ENCODE data around the gene PLK2.
A peak's percentile ranks its signal among the peaks of the same experiment; 100 is the strongest.

PLK2 gene

DNA sequence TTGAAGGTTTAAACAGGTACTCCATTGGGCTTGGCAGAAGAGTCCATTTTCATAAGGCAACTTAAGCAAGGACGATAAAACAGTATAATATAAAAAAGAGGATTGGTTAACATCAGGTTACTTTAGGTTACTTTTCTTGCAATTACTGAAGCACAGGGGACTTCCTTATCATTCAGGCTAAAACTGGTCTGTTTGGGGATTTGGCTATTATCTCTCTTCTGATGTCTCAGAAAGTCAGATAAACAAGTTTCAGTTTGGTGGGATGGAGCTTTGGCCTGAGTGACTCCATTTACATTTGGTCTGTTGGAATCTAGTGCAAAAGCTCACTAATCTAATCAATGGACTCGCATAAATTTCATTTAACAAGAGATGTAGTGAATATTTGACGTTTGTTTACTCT, 39.3 kb upstream of the PLK2 start:
- Histone ChIP-seq H2AFZ (ENCODE audit: low read depth, low read length) (no peak overlapping the region), H3K27ac (ENCODE audit: low read length) (no peak overlapping the region), H3K36me3 (replicated peaks; ENCODE audit: low read depth, low read length) (no peaks in the 10 kb centered on the region), H3K9ac (ENCODE audit: low read length) (no peak overlapping the region), H3K4me1 (ENCODE audit: low read length) (no peaks in the 10 kb centered on the region), H3K79me2 (ENCODE audit: low read length) (no peaks in the 10 kb centered on the region), H3K27me3 (ENCODE audit: low read depth, low read length) (no peaks in the 10 kb centered on the region), H3K9me3 (ENCODE audit: insufficient read depth, low read length) (no peaks in the 10 kb centered on the region), H3K4me2 (ENCODE audit: low read length) (no peak overlapping the region), H4K20me1 (ENCODE audit: insufficient read depth, low read length) (no peaks in the 10 kb centered on the region), H3K4me3 (ENCODE audit: low read length) (no peak overlapping the region)
- TF ChIP-seq, protein P1, sequence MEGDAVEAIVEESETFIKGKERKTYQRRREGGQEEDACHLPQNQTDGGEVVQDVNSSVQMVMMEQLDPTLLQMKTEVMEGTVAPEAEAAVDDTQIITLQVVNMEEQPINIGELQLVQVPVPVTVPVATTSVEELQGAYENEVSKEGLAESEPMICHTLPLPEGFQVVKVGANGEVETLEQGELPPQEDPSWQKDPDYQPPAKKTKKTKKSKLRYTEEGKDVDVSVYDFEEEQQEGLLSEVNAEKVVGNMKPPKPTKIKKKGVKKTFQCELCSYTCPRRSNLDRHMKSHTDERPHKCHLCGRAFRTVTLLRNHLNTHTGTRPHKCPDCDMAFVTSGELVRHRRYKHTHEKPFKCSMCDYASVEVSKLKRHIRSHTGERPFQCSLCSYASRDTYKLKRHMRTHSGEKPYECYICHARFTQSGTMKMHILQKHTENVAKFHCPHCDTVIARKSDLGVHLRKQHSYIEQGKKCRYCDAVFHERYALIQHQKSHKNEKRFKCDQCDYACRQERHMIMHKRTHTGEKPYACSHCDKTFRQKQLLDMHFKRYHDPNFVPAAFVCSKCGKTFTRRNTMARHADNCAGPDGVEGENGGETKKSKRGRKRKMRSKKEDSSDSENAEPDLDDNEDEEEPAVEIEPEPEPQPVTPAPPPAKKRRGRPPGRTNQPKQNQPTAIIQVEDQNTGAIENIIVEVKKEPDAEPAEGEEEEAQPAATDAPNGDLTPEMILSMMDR (IDR thresholded peaks at IDR 0.05; ENCODE audit: low read depth, low read length): no peak
- no peak for TF ChIP-seq EZH2phosphoT487 (IDR thresholded peaks at IDR 0.05; ENCODE audit: low read depth)

DNA sequence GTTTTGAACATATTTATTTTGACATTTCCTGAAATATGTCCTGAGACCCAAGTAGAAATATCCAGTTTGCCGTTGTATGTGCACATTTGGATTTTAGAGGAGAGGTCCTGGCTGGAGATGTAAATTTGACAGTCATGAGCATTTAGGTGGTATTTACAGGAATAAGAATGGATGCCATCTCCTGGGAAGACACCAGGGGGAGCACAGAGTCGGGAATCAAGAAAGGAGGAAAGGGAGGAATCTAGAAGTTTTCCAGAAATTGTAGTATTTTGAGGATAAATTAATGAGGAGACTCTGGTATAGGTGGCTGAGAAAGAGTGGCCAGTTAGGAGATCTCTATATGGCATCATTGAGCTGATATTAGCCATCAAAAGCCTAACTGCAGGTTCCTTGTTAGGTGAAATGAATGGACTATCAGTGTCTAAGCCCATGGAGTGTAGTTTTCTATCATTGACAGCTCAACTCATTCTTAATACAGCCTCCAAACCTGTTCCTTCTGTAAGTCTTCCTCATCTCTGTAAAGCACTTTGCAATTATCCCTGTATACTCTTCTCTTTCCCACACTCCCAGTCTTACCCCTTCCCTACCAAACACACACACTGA, 38.6 kb upstream of the PLK2 start:
- H3K4me2 ChIP-seq (ENCODE audit: low read length): no peak overlapping the region
- H3K27ac ChIP-seq (ENCODE audit: low read length): no peak overlapping the region
- H3K4me1 ChIP-seq (ENCODE audit: low read length): no peaks in the 10 kb centered on the region
- H4K20me1 ChIP-seq (ENCODE audit: insufficient read depth, low read length): no peaks in the 10 kb centered on the region
- H3K4me3 ChIP-seq (ENCODE audit: low read length): no peak overlapping the region
- TF ChIP-seq EZH2phosphoT487 (IDR thresholded peaks at IDR 0.05; ENCODE audit: low read depth): no peak
- TF ChIP-seq, protein P1 (IDR thresholded peaks at IDR 0.05; ENCODE audit: low read depth, low read length): peak; percentile 46
- no peaks in the 10 kb centered on the region for H3K79me2 ChIP-seq (ENCODE audit: low read length)
- H2AFZ ChIP-seq (ENCODE audit: low read depth, low read length): no peak overlapping the region
- H3K36me3 ChIP-seq (replicated peaks; ENCODE audit: low read depth, low read length): no peaks in the 10 kb centered on the region
- no peak overlapping the region for H3K9ac ChIP-seq (ENCODE audit: low read length)
- no peaks in the 10 kb centered on the region for H3K9me3 ChIP-seq (ENCODE audit: insufficient read depth, low read length)
- no peaks in the 10 kb centered on the region for H3K27me3 ChIP-seq (ENCODE audit: low read depth, low read length)

DNA sequence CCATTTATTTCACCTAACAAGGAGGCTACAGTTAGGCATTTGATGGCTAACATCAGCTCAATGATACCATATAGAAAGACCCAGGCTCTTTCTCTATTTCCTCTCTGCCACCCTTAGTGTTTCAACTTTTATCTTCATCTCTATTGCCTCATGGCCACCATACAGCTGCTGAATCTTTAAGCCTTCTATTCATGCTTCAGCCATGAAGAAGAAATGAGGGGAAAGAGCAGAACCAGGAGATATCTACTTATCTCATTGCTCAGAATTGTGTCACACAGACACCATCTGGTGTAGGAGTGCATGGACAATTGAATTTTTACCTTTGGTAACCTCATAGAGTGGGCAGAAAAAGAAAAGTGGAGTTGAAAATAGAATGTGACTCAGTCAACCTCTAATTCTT, 38.0 kb upstream of the PLK2 start:
- no peak overlapping the region for H3K9ac ChIP-seq (ENCODE audit: low read length)
- no peaks in the 10 kb centered on the region for H3K27me3 ChIP-seq (ENCODE audit: low read depth, low read length)
- H3K4me2 ChIP-seq (ENCODE audit: low read length): no peak overlapping the region
- H3K36me3 ChIP-seq (replicated peaks; ENCODE audit: low read depth, low read length): no peaks in the 10 kb centered on the region
- H3K9me3 ChIP-seq (ENCODE audit: insufficient read depth, low read length): no peaks in the 10 kb centered on the region
- TF ChIP-seq, protein P1 (IDR thresholded peaks at IDR 0.05; ENCODE audit: low read depth, low read length): no peak
- TF ChIP-seq EZH2phosphoT487 (IDR thresholded peaks at IDR 0.05; ENCODE audit: low read depth): no peak
- H3K4me3 ChIP-seq (ENCODE audit: low read length): no peak overlapping the region
- H2AFZ ChIP-seq (ENCODE audit: low read depth, low read length): no peak overlapping the region
- no peaks in the 10 kb centered on the region for H4K20me1 ChIP-seq (ENCODE audit: insufficient read depth, low read length)
- no peak overlapping the region for H3K27ac ChIP-seq (ENCODE audit: low read length)
- H3K4me1 ChIP-seq (ENCODE audit: low read length): no peaks in the 10 kb centered on the region
- no peaks in the 10 kb centered on the region for H3K79me2 ChIP-seq (ENCODE audit: low read length)

DNA sequence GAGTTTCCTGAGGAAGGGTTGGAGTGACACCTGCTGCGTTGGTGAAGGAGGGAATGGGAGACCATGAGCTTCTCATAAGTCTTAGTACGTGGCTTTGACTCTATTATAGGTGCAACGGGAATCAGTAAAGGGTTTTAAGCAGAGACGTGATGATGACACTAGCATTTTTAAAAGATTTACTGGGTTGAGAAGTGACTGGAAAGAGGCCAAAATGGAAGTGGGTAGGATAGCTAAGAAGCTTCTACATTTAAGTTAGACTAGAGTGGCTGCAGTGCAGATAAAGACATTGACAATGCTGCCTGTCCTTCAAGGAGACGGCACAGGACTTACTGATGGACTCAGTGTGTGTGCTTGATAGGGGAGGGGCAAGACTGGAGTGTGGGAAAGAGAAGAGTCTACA, 37.5 kb upstream of the PLK2 start:
- Histone ChIP-seq H3K9me3 (ENCODE audit: insufficient read depth, low read length) (no peaks in the 10 kb centered on the region), H3K4me2 (ENCODE audit: low read length) (no peak overlapping the region), H3K4me1 (ENCODE audit: low read length) (no peaks in the 10 kb centered on the region), H3K9ac (ENCODE audit: low read length) (no peak overlapping the region), H2AFZ (ENCODE audit: low read depth, low read length) (no peak overlapping the region), H3K4me3 (ENCODE audit: low read length) (no peak overlapping the region), H3K27ac (ENCODE audit: low read length) (no peak overlapping the region), H4K20me1 (ENCODE audit: insufficient read depth, low read length) (no peaks in the 10 kb centered on the region), H3K36me3 (replicated peaks; ENCODE audit: low read depth, low read length) (no peaks in the 10 kb centered on the region), H3K27me3 (ENCODE audit: low read depth, low read length) (no peaks in the 10 kb centered on the region), H3K79me2 (ENCODE audit: low read length) (no peaks in the 10 kb centered on the region)
- TF ChIP-seq, protein P1 (IDR thresholded peaks at IDR 0.05; ENCODE audit: low read depth, low read length): no peak
- TF ChIP-seq EZH2phosphoT487 (IDR thresholded peaks at IDR 0.05; ENCODE audit: low read depth): no peak
